ENCODE results near the gene CPSF3. TPM values are rescaled to one million over a fixed set of nuclear protein-coding genes. Genes with fewer than 3 reads are reported as not detected.

Gene CPSF3
- total RNA-seq, 2 experiments from 2014 or later, result 64.5 to 65.7 TPM

GRCh38 chr2:9465170-9465569 is 41.7 kb downstream of the CPSF3 start:
- DNase-seq, result no peak
- CTCF ChIA-PET, result no interaction called here
- no peaks in the 10 kb centered on the region for H3K27me3 Mint-ChIP-seq (ENCODE audit: low read depth)
- intact Hi-C loops (cut with micrococcal nuclease), result no loop called here
- no peak overlapping the region for H3K4me3 Mint-ChIP-seq
- H3K27ac Mint-ChIP-seq, result no peak overlapping the region
- no peaks in the 10 kb centered on the region for H3K9me3 Mint-ChIP-seq
- H3K36me3 Mint-ChIP-seq (ENCODE audit: low read depth), result peaks cover 28% of the 10 kb centered on the region
- H3K4me1 Mint-ChIP-seq (ENCODE audit: low read depth), result no peaks in the 10 kb centered on the region

- DNase-seq, result no peak
- CTCF ChIA-PET, result no interaction called here
- H3K27me3 Mint-ChIP-seq (ENCODE audit: low read depth), result no peaks in the 10 kb centered on the region
- intact Hi-C loops (cut with micrococcal nuclease), result no loop called here
- no peaks in the 10 kb centered on the region for H3K4me1 Mint-ChIP-seq (ENCODE audit: low read depth)
- no peak overlapping the region for H3K4me3 Mint-ChIP-seq
- H3K27ac Mint-ChIP-seq, result no peak overlapping the region
- H3K9me3 Mint-ChIP-seq, result no peaks in the 10 kb centered on the region
- peaks cover 26% of the 10 kb centered on the region for H3K36me3 Mint-ChIP-seq (ENCODE audit: low read depth)
Observed at GRCh38 chr2:9466147-9466683, 42.8 kb downstream of the CPSF3 start.

- no peak overlapping the region for H3K4me3 Mint-ChIP-seq
- DNase-seq, result no peak
- H3K4me1 Mint-ChIP-seq (ENCODE audit: low read depth), result no peaks in the 10 kb centered on the region
- H3K27ac Mint-ChIP-seq, result no peak overlapping the region
- intact Hi-C loops (cut with micrococcal nuclease), result no loop called here
- CTCF ChIA-PET, result no interaction called here
- no peaks in the 10 kb centered on the region for H3K9me3 Mint-ChIP-seq
- H3K27me3 Mint-ChIP-seq (ENCODE audit: low read depth), result no peaks in the 10 kb centered on the region
- H3K36me3 Mint-ChIP-seq (ENCODE audit: low read depth), result peaks cover 33% of the 10 kb centered on the region
Observed at GRCh38 chr2:9467687-9468086, 44.2 kb downstream of the CPSF3 start.

- intact Hi-C loops (cut with micrococcal nuclease), result loop anchor here (10.0 kb wide), 1 partner anchor 234 kb away; no protein-coding TSS in a partner anchor
- no peak overlapping the region for H3K4me3 Mint-ChIP-seq
- DNase-seq, result no peak
- CTCF ChIA-PET, result no interaction called here
- H3K27ac Mint-ChIP-seq, result no peak overlapping the region
- H3K9me3 Mint-ChIP-seq, result no peaks in the 10 kb centered on the region
- no peaks in the 10 kb centered on the region for H3K27me3 Mint-ChIP-seq (ENCODE audit: low read depth)
- H3K36me3 Mint-ChIP-seq (ENCODE audit: low read depth), result peaks cover 25% of the 10 kb centered on the region
- H3K4me1 Mint-ChIP-seq (ENCODE audit: low read depth), result peaks cover 10% of the 10 kb centered on the region
Observed at GRCh38 chr2:9471206-9471605, 47.8 kb downstream of the CPSF3 start.

- intact Hi-C loops (cut with micrococcal nuclease), result loop anchor here (10.0 kb wide), 1 partner anchor 232 kb away; no protein-coding TSS in a partner anchor
- Mint-ChIP-seq H3K9me3 (no peaks in the 10 kb centered on the region), H3K27ac (no peak overlapping the region), H3K36me3 (ENCODE audit: low read depth) (peaks cover 25% of the 10 kb centered on the region), H3K4me1 (ENCODE audit: low read depth) (peaks cover 22% of the 10 kb centered on the region), H3K4me3 (no peak overlapping the region), H3K27me3 (ENCODE audit: low read depth) (no peaks in the 10 kb centered on the region)
- DNase-seq, result no peak
- CTCF ChIA-PET, result interaction anchor here (0.8 kb wide), 1 partner anchor 26 kb away, joined by 5 read pairs; no protein-coding TSS in a partner anchor
Observed at GRCh38 chr2:9472511-9472910, 49.1 kb downstream of the CPSF3 start.

- peaks cover 31% of the 10 kb centered on the region for H3K4me1 Mint-ChIP-seq (ENCODE audit: low read depth)
- CTCF ChIA-PET, result interaction anchor here (0.8 to 1.6 kb wide), 4 partner anchors 19 to 296 kb away, joined by 3 to 9 read pairs (median 4); partner anchors contain the start of gene ADAM17
- H3K36me3 Mint-ChIP-seq (ENCODE audit: low read depth), result peaks cover 23% of the 10 kb centered on the region
- no peaks in the 10 kb centered on the region for H3K9me3 Mint-ChIP-seq
- peak; percentile 48 for DNase-seq
- H3K27me3 Mint-ChIP-seq (ENCODE audit: low read depth), result no peaks in the 10 kb centered on the region
- peak overlapping the region; percentile 66 for H3K4me3 Mint-ChIP-seq
- peak overlapping the region; percentile 46 for H3K27ac Mint-ChIP-seq
- intact Hi-C loops (cut with micrococcal nuclease), result loop anchor here (1.0 to 10.0 kb wide), 2 partner anchors 50 to 231 kb away; partner anchors contain the start of genes CPSF3 and ITGB1BP1
Observed at GRCh38 chr2:9473308-9473984, 50.0 kb downstream of the CPSF3 start.

- H3K4me1 Mint-ChIP-seq (ENCODE audit: low read depth), result peaks cover 33% of the 10 kb centered on the region
- intact Hi-C loops (cut with micrococcal nuclease), result loop anchor here (1.0 to 10.0 kb wide), 6 partner anchors 19 to 308 kb away; partner anchors contain the start of genes CPSF3, ITGB1BP1 and YWHAQ
- DNase-seq, result peak; percentile 67
- H3K36me3 Mint-ChIP-seq (ENCODE audit: low read depth), result peaks cover 24% of the 10 kb centered on the region
- H3K27me3 Mint-ChIP-seq (ENCODE audit: low read depth), result no peaks in the 10 kb centered on the region
- H3K9me3 Mint-ChIP-seq, result no peaks in the 10 kb centered on the region
- H3K4me3 Mint-ChIP-seq, result peak overlapping the region; percentile 66
- peak overlapping the region; percentile 46 for H3K27ac Mint-ChIP-seq
- CTCF ChIA-PET, result interaction anchor here (1.1 to 1.6 kb wide), 3 partner anchors 20 to 296 kb away, joined by 3 to 9 read pairs (median 4); partner anchors contain the start of gene ADAM17
Observed at GRCh38 chr2:9473985-9474360, 50.5 kb downstream of the CPSF3 start.

GRCh38 chr2:9474361-9475057 is 51.1 kb downstream of the CPSF3 start, which contains the start of gene IAH1:
IAH1 (plus strand) TSS chr2:9474551; CDS start chr2:9474567, 16 bp downstream.
- H3K27me3 Mint-ChIP-seq (ENCODE audit: low read depth), result no peaks in the 10 kb centered on the region
- H3K36me3 Mint-ChIP-seq (ENCODE audit: low read depth), result peaks cover 24% of the 10 kb centered on the region
- peak; percentile 57 for DNase-seq
- no peaks in the 10 kb centered on the region for H3K9me3 Mint-ChIP-seq
- peaks cover 33% of the 10 kb centered on the region for H3K4me1 Mint-ChIP-seq (ENCODE audit: low read depth)
- H3K4me3 Mint-ChIP-seq, result peak within 1 kb of the TSS; percentile 75
- peak within 1 kb of the TSS; percentile 72 for H3K27ac Mint-ChIP-seq
- CTCF ChIA-PET, result interaction anchor here (0.6 to 1.6 kb wide), 5 partner anchors 10 to 295 kb away, joined by 3 to 9 read pairs (median 4); partner anchors contain the start of gene ADAM17
- intact Hi-C loops (cut with micrococcal nuclease), result loop anchor here (1.0 to 10.0 kb wide), 6 partner anchors 18 to 308 kb away; partner anchors contain the start of genes ADAM17 and YWHAQ

- Mint-ChIP-seq H3K9me3 (no peaks in the 10 kb centered on the region), H3K27me3 (ENCODE audit: low read depth) (no peaks in the 10 kb centered on the region), H3K36me3 (ENCODE audit: low read depth) (peaks cover 12% of the 10 kb centered on the region), H3K27ac (no peak overlapping the region), H3K4me1 (ENCODE audit: low read depth) (peaks cover 33% of the 10 kb centered on the region), H3K4me3 (no peak overlapping the region)
- CTCF ChIA-PET, result no interaction called here
- DNase-seq, result no peak
- intact Hi-C loops (cut with micrococcal nuclease), result loop anchor here (10.0 kb wide), 1 partner anchor 227 kb away; no protein-coding TSS in a partner anchor
Observed at GRCh38 chr2:9477914-9478313, 54.5 kb downstream of the CPSF3 start.

- Mint-ChIP-seq H3K36me3 (ENCODE audit: low read depth) (peaks cover 14% of the 10 kb centered on the region), H3K27ac (peak overlapping the region; percentile 30), H3K4me1 (ENCODE audit: low read depth) (peaks cover 33% of the 10 kb centered on the region), H3K9me3 (no peaks in the 10 kb centered on the region), H3K4me3 (no peak overlapping the region), H3K27me3 (ENCODE audit: low read depth) (no peaks in the 10 kb centered on the region)
- intact Hi-C loops (cut with micrococcal nuclease), result loop anchor here (10.0 kb wide), 1 partner anchor 226 kb away; no protein-coding TSS in a partner anchor
- DNase-seq, result no peak
- CTCF ChIA-PET, result no interaction called here
Observed at GRCh38 chr2:9478526-9478925, 55.1 kb downstream of the CPSF3 start.

- peaks cover 32% of the 10 kb centered on the region for H3K4me1 Mint-ChIP-seq (ENCODE audit: low read depth)
- no peaks in the 10 kb centered on the region for H3K9me3 Mint-ChIP-seq
- H3K27me3 Mint-ChIP-seq (ENCODE audit: low read depth), result no peaks in the 10 kb centered on the region
- CTCF ChIA-PET, result no interaction called here
- DNase-seq, result no peak
- no peak overlapping the region for H3K4me3 Mint-ChIP-seq
- H3K27ac Mint-ChIP-seq, result no peak overlapping the region
- H3K36me3 Mint-ChIP-seq (ENCODE audit: low read depth), result peaks cover 22% of the 10 kb centered on the region
- intact Hi-C loops (cut with micrococcal nuclease), result no loop called here
Observed at GRCh38 chr2:9480157-9480556, 56.7 kb downstream of the CPSF3 start.

- no peaks in the 10 kb centered on the region for H3K9me3 Mint-ChIP-seq
- no peaks in the 10 kb centered on the region for H3K27me3 Mint-ChIP-seq (ENCODE audit: low read depth)
- H3K27ac Mint-ChIP-seq, result no peak overlapping the region
- peaks cover 33% of the 10 kb centered on the region for H3K36me3 Mint-ChIP-seq (ENCODE audit: low read depth)
- peaks cover 8% of the 10 kb centered on the region for H3K4me1 Mint-ChIP-seq (ENCODE audit: low read depth)
- CTCF ChIA-PET, result interaction anchor here (0.6 to 1.5 kb wide), 2 partner anchors 10 to 590 kb away, joined by 5 to 6 read pairs; no protein-coding TSS in a partner anchor
- no peak overlapping the region for H3K4me3 Mint-ChIP-seq
- no peak for DNase-seq
- intact Hi-C loops (cut with micrococcal nuclease), result no loop called here
Observed at GRCh38 chr2:9483107-9483506, 59.7 kb downstream of the CPSF3 start.

All from activated naive CD4-positive, alpha-beta T cell treated with anti-CD3 and anti-CD28 coated beads for 36 hours (primary cell).